GM20000 (cell line): ENCODE results near the gene PCGF1.

Experiments
- DNase-seq: peaks from one replicate; pipeline ENCODE4 v3.0.0; 2012; ENCODE audit warnings: low spot score
- CTCF ChIP-seq: IDR thresholded peaks from 2 replicates; pipeline ENCODE4 v1.5.1; 2012; ENCODE audit warnings: mild to moderate bottlenecking, control low read depth; ENCODE audit errors: extremely low read depth, missing control alignments

PCGF1 gene

GRCh38 chr2:74507145-74507925, at the start of gene PCGF1:
TSS of gene PCGF1 (minus strand) at chr2:74507695. CDS start at chr2:74507668, 27 bp downstream.
- peak; percentile 69 for TF ChIP-seq CTCF
- DNase-seq = peak; percentile 96

- TF ChIP-seq CTCF = no peak
- no peak for DNase-seq
These were observed 49.4 kb upstream of the PCGF1 start for GRCh38 chr2:74556831-74557370.

GRCh38 chr2:74556159-74556558, 48.7 kb upstream of the PCGF1 start:
- DNase-seq = no peak
- TF ChIP-seq CTCF = no peak

GRCh38 chr2:74555610-74556103, 48.2 kb upstream of the PCGF1 start:
- TF ChIP-seq CTCF = no peak
- DNase-seq = no peak

- no peak for TF ChIP-seq CTCF
- DNase-seq = peak; percentile 77
These were observed 47.5 kb upstream of the PCGF1 start for GRCh38 chr2:74554820-74555531.

- peak; percentile 93 for DNase-seq
- no peak for TF ChIP-seq CTCF
These were observed 46.7 kb upstream of the PCGF1 start, which contains the start of the genes DOK1 and LOXL3 for GRCh38 chr2:74553892-74554819. TSS of gene DOK1 (plus strand) at chr2:74554720. CDS start at chr2:74554755, 35 bp downstream. TSS of gene LOXL3 (minus strand) at chr2:74553942. CDS start at chr2:74552634, 1,308 bp downstream.
